HG02970 (cell line): Measurements from ENCODE around the gene STING1.
A peak's percentile ranks its signal among the peaks of the same experiment; 100 is the strongest.
"Not testable (repeated sequence)": the region's sequence is repeated elsewhere in the genome, so short reads cannot be mapped to it uniquely, and the experiment has no call there.

Experiments
- ATAC-seq: cut with Tn5 transposase; IDR thresholded peaks from one replicate; pipeline ENCODE4 v1.9.1; 2021; ENCODE audit warnings: mild to moderate bottlenecking, moderate library complexity, moderate number of reproducible peaks; ENCODE audit not compliant: unreplicated experiment, low FRiP score

Gene STING1

GRCh38 chr5:139445325-139446170 is 37.0 kb downstream of the STING1 start:
- ATAC-seq, result no peak

GRCh38 chr5:139443831-139444453 is 38.6 kb downstream of the STING1 start:
- no peak for ATAC-seq

- not testable (repeated sequence) for ATAC-seq
Observed at GRCh38 chr5:139440416-139440815, 42.1 kb downstream of the STING1 start.

- peak; percentile 74 for ATAC-seq
Observed at GRCh38 chr5:139439013-139439903, 43.3 kb downstream of the STING1 start, which contains the start of gene DNAJC18. TSS of gene DNAJC18 (minus strand) at chr5:139439525. CDS start at chr5:139439445, 80 bp downstream.

- no peak for ATAC-seq
Observed at GRCh38 chr5:139438707-139439012, 43.9 kb downstream of the STING1 start.

- no peak for ATAC-seq
Observed at GRCh38 chr5:139435676-139436075, 46.9 kb downstream of the STING1 start.

GRCh38 chr5:139431706-139432105 is 50.9 kb downstream of the STING1 start:
- no peak for ATAC-seq

- no peak for ATAC-seq
Observed at GRCh38 chr5:139430015-139430414, 52.5 kb downstream of the STING1 start.

- no peak for ATAC-seq
Observed at GRCh38 chr5:139426203-139426885, 56.2 kb downstream of the STING1 start.
